ENCODE results near the gene FAM167B.

The FAM167B gene

GRCh38 chr1:32246888-32247273 is at the start of gene FAM167B:
TSS of gene FAM167B (plus strand) at chr1:32247222. CDS start at chr1:32247422, 200 bp downstream.
- DNase-seq, result no peak

- DNase-seq, result no peak
These were observed 49.2 kb upstream of the FAM167B start for GRCh38 chr1:32197837-32198236.

- DNase-seq, result no peak
These were observed 48.6 kb upstream of the FAM167B start for GRCh38 chr1:32198237-32199042.

GRCh38 chr1:32199043-32199716 is 47.8 kb upstream of the FAM167B start:
- no peak for DNase-seq

- no peak for DNase-seq
These were observed 47.3 kb upstream of the FAM167B start for GRCh38 chr1:32199717-32200072.

GRCh38 chr1:32200226-32201010 is 46.6 kb upstream of the FAM167B start, which contains the start of gene CCDC28B:
TSS of gene CCDC28B (plus strand) at chr1:32200595. CDS start at chr1:32201936, 1,341 bp downstream.
- no peak for DNase-seq

- no peak for DNase-seq
These were observed 45.8 kb upstream of the FAM167B start for GRCh38 chr1:32201011-32201855.

GRCh38 chr1:32204943-32205361 is 42.1 kb upstream of the FAM167B start:
- no peak for DNase-seq

GRCh38 chr1:32205401-32206370 is 41.3 kb upstream of the FAM167B start, which contains the start of gene IQCC:
TSS of gene IQCC (plus strand) at chr1:32205671. CDS start at chr1:32205682, 11 bp downstream.
- peak; percentile 33 for DNase-seq

- DNase-seq, result no peak
These were observed 38.6 kb upstream of the FAM167B start for GRCh38 chr1:32208469-32208868.

- DNase-seq, result no peak
These were observed 38.1 kb upstream of the FAM167B start, which contains the start of gene DCDC2B for GRCh38 chr1:32208891-32209328. TSS of gene DCDC2B (plus strand) at chr1:32209089. CDS start at chr1:32209094, 5 bp downstream.

- DNase-seq, result no peak
These were observed 31.2 kb upstream of the FAM167B start for GRCh38 chr1:32215629-32216480.

GRCh38 chr1:32216566-32216965 is 30.5 kb upstream of the FAM167B start:
- no peak for DNase-seq

GRCh38 chr1:32219022-32219421 is 28.0 kb upstream of the FAM167B start:
- DNase-seq, result no peak

GRCh38 chr1:32220746-32221580 is 26.1 kb upstream of the FAM167B start:
- no peak for DNase-seq

- no peak for DNase-seq
These were observed 25.4 kb upstream of the FAM167B start for GRCh38 chr1:32221581-32221979.

GRCh38 chr1:32221980-32222755 is 24.9 kb upstream of the FAM167B start, which contains the start of the genes EIF3I and TMEM234:
TSS of gene EIF3I (plus strand) at chr1:32222407. CDS start at chr1:32222442, 35 bp downstream.
TSS of gene TMEM234 (minus strand) at chr1:32222353. CDS start at chr1:32222322, 31 bp downstream.
- DNase-seq, result no peak

GRCh38 chr1:32223683-32224082 is 23.3 kb upstream of the FAM167B start:
- no peak for DNase-seq
